ENCODE results near the gene THUMPD2. TPM values are rescaled to one million over a fixed set of nuclear protein-coding genes. Genes with fewer than 3 reads are reported as not detected.
A peak's percentile ranks its signal among the peaks of the same experiment; 100 is the strongest.

The THUMPD2 gene
- total RNA-seq, 2 experiments from 2014 or later = 11.1 to 11.4 TPM

GRCh38 chr2:39739386-39739785 is 39.7 kb downstream of the THUMPD2 start:
- no peak overlapping the region for H3K27ac Mint-ChIP-seq

GRCh38 chr2:39738936-39739335 is 40.1 kb downstream of the THUMPD2 start:
- no peak for ATAC-seq
- Mint-ChIP-seq H3K36me3 (ENCODE audit: low read depth) (peaks cover 74% of the 10 kb centered on the region), H3K4me3 (no peak overlapping the region), H3K9me3 (ENCODE audit: insufficient read depth) (no peaks in the 10 kb centered on the region), H3K27me3 (ENCODE audit: low read depth) (no peaks in the 10 kb centered on the region), H3K4me1 (ENCODE audit: low read depth) (no peaks in the 10 kb centered on the region), H3K27ac (no peak overlapping the region)
- CTCF ChIA-PET = interaction anchor here (1.9 kb wide), 1 partner anchor 10 kb away, joined by 5 read pairs; no protein-coding TSS in a partner anchor
- DNase-seq = no peak
- POLR2A ChIA-PET = no interaction called here

More at GRCh38 chr2:39739386-39739785, 39.7 kb downstream of the THUMPD2 start:
- DNase-seq (no peak), ATAC-seq (no peak)
- Mint-ChIP-seq H3K4me1 (ENCODE audit: low read depth) (no peaks in the 10 kb centered on the region), H3K4me3 (no peak overlapping the region), H3K9me3 (ENCODE audit: insufficient read depth) (no peaks in the 10 kb centered on the region), H3K27me3 (ENCODE audit: low read depth) (no peaks in the 10 kb centered on the region), H3K36me3 (ENCODE audit: low read depth) (peaks cover 70% of the 10 kb centered on the region)
- POLR2A ChIA-PET = no interaction called here
- CTCF ChIA-PET = no interaction called here

GRCh38 chr2:39737661-39738060 is 41.4 kb downstream of the THUMPD2 start:
- POLR2A ChIA-PET = no interaction called here
- peaks cover 66% of the 10 kb centered on the region for H3K36me3 Mint-ChIP-seq (ENCODE audit: low read depth)
- no peaks in the 10 kb centered on the region for H3K4me1 Mint-ChIP-seq (ENCODE audit: low read depth)
- ATAC-seq (no peak), DNase-seq (no peak)
- H3K4me3 Mint-ChIP-seq = no peak overlapping the region
- H3K27me3 Mint-ChIP-seq (ENCODE audit: low read depth) = no peaks in the 10 kb centered on the region
- no peaks in the 10 kb centered on the region for H3K9me3 Mint-ChIP-seq (ENCODE audit: insufficient read depth)
- CTCF ChIA-PET = interaction anchor here (1.9 kb wide), 1 partner anchor 8 kb away, joined by 5 read pairs; no protein-coding TSS in a partner anchor
- H3K27ac Mint-ChIP-seq = no peak overlapping the region

GRCh38 chr2:39736640-39737039 is 42.4 kb downstream of the THUMPD2 start:
- DNase-seq = no peak
- Mint-ChIP-seq H3K27ac (no peak overlapping the region), H3K36me3 (ENCODE audit: low read depth) (peaks cover 58% of the 10 kb centered on the region), H3K9me3 (ENCODE audit: insufficient read depth) (no peaks in the 10 kb centered on the region), H3K27me3 (ENCODE audit: low read depth) (no peaks in the 10 kb centered on the region), H3K4me3 (no peak overlapping the region), H3K4me1 (ENCODE audit: low read depth) (no peaks in the 10 kb centered on the region)
- no peak for ATAC-seq
- CTCF ChIA-PET = no interaction called here
- POLR2A ChIA-PET = interaction anchor here (0.6 kb wide), 1 partner anchor 24 kb away, joined by 4 read pairs; no protein-coding TSS in a partner anchor

- Mint-ChIP-seq H3K36me3 (ENCODE audit: low read depth) (peaks cover 51% of the 10 kb centered on the region), H3K9me3 (ENCODE audit: insufficient read depth) (no peaks in the 10 kb centered on the region), H3K4me3 (no peak overlapping the region), H3K27me3 (ENCODE audit: low read depth) (no peaks in the 10 kb centered on the region), H3K4me1 (ENCODE audit: low read depth) (no peaks in the 10 kb centered on the region), H3K27ac (no peak overlapping the region)
- POLR2A ChIA-PET = no interaction called here
- ATAC-seq (no peak), DNase-seq (no peak)
- CTCF ChIA-PET = no interaction called here
Measured at GRCh38 chr2:39735648-39736047, 43.4 kb downstream of the THUMPD2 start.

- no peak for DNase-seq
- H3K27ac Mint-ChIP-seq = no peak overlapping the region
- no peaks in the 10 kb centered on the region for H3K27me3 Mint-ChIP-seq (ENCODE audit: low read depth)
- ATAC-seq = no peak
- H3K36me3 Mint-ChIP-seq (ENCODE audit: low read depth) = peaks cover 47% of the 10 kb centered on the region
- CTCF ChIA-PET = interaction anchor here (0.7 kb wide), 1 partner anchor 43 kb away, joined by 3 read pairs; no protein-coding TSS in a partner anchor
- no peak overlapping the region for H3K4me3 Mint-ChIP-seq
- POLR2A ChIA-PET = no interaction called here
- no peaks in the 10 kb centered on the region for H3K9me3 Mint-ChIP-seq (ENCODE audit: insufficient read depth)
- no peaks in the 10 kb centered on the region for H3K4me1 Mint-ChIP-seq (ENCODE audit: low read depth)
Measured at GRCh38 chr2:39734445-39734844, 44.6 kb downstream of the THUMPD2 start.

- H3K4me1 Mint-ChIP-seq (ENCODE audit: low read depth) = peaks cover 4% of the 10 kb centered on the region
- no peak for DNase-seq
- CTCF ChIA-PET = interaction anchor here (0.9 to 6.6 kb wide), 2 partner anchors 222 to 355 kb away, joined by 3 to 77 read pairs; no protein-coding TSS in a partner anchor
Measured at GRCh38 chr2:39733070-39733674, 45.9 kb downstream of the THUMPD2 start.

GRCh38 chr2:39732482-39732881 is 46.6 kb downstream of the THUMPD2 start:
- Mint-ChIP-seq H3K36me3 (ENCODE audit: low read depth) (peaks cover 33% of the 10 kb centered on the region), H3K9me3 (ENCODE audit: insufficient read depth) (no peaks in the 10 kb centered on the region), H3K4me1 (ENCODE audit: low read depth) (peaks cover 7% of the 10 kb centered on the region), H3K4me3 (no peak overlapping the region), H3K27ac (no peak overlapping the region), H3K27me3 (ENCODE audit: low read depth) (no peaks in the 10 kb centered on the region)
- DNase-seq (no peak), ATAC-seq (no peak)
- ChIA-PET CTCF (interaction anchor here (0.9 to 6.6 kb wide), 2 partner anchors 221 to 354 kb away, joined by 3 to 77 read pairs; no protein-coding TSS in a partner anchor), POLR2A (no interaction called here)

More at GRCh38 chr2:39733070-39733674, 45.9 kb downstream of the THUMPD2 start:
- Mint-ChIP-seq H3K27ac (no peak overlapping the region), H3K36me3 (ENCODE audit: low read depth) (peaks cover 38% of the 10 kb centered on the region), H3K27me3 (ENCODE audit: low read depth) (no peaks in the 10 kb centered on the region), H3K4me3 (no peak overlapping the region), H3K9me3 (ENCODE audit: insufficient read depth) (no peaks in the 10 kb centered on the region)
- no peak for ATAC-seq
- POLR2A ChIA-PET = no interaction called here

- Mint-ChIP-seq H3K27me3 (ENCODE audit: low read depth) (no peaks in the 10 kb centered on the region), H3K4me1 (ENCODE audit: low read depth) (peaks cover 7% of the 10 kb centered on the region), H3K27ac (no peak overlapping the region), H3K4me3 (no peak overlapping the region), H3K9me3 (ENCODE audit: insufficient read depth) (no peaks in the 10 kb centered on the region), H3K36me3 (ENCODE audit: low read depth) (peaks cover 27% of the 10 kb centered on the region)
- ChIA-PET CTCF (interaction anchor here (1.7 to 6.6 kb wide), 4 partner anchors 10 to 353 kb away, joined by 4 to 77 read pairs (median 11); no protein-coding TSS in a partner anchor), POLR2A (no interaction called here)
- DNase-seq (no peak), ATAC-seq (no peak)
Measured at GRCh38 chr2:39731546-39731945, 47.5 kb downstream of the THUMPD2 start.

- DNase-seq (no peak), ATAC-seq (peak; percentile 51)
- no peak overlapping the region for H3K27ac Mint-ChIP-seq
- POLR2A ChIA-PET = no interaction called here
- CTCF ChIA-PET = interaction anchor here (0.6 to 6.6 kb wide), 20 partner anchors 11 to 783 kb away, joined by 3 to 77 read pairs (median 4); partner anchors contain the start of gene MAP4K3
- no peak overlapping the region for H3K4me3 Mint-ChIP-seq
- H3K4me1 Mint-ChIP-seq (ENCODE audit: low read depth) = peaks cover 7% of the 10 kb centered on the region
- peaks cover 20% of the 10 kb centered on the region for H3K36me3 Mint-ChIP-seq (ENCODE audit: low read depth)
- no peaks in the 10 kb centered on the region for H3K27me3 Mint-ChIP-seq (ENCODE audit: low read depth)
- H3K9me3 Mint-ChIP-seq (ENCODE audit: insufficient read depth) = no peaks in the 10 kb centered on the region
Measured at GRCh38 chr2:39730685-39731302, 48.3 kb downstream of the THUMPD2 start.

- ChIA-PET CTCF (interaction anchor here (0.5 to 6.6 kb wide), 23 partner anchors 8 to 783 kb away, joined by 3 to 77 read pairs (median 4); partner anchors contain the start of gene MAP4K3), POLR2A (no interaction called here)
- peaks cover 14% of the 10 kb centered on the region for H3K36me3 Mint-ChIP-seq (ENCODE audit: low read depth)
- H3K4me3 Mint-ChIP-seq = no peak overlapping the region
- DNase-seq (no peak), ATAC-seq (no peak)
- H3K27ac Mint-ChIP-seq = no peak overlapping the region
- H3K9me3 Mint-ChIP-seq (ENCODE audit: insufficient read depth) = no peaks in the 10 kb centered on the region
- no peaks in the 10 kb centered on the region for H3K27me3 Mint-ChIP-seq (ENCODE audit: low read depth)
- peaks cover 7% of the 10 kb centered on the region for H3K4me1 Mint-ChIP-seq (ENCODE audit: low read depth)
Measured at GRCh38 chr2:39730276-39730675, 48.8 kb downstream of the THUMPD2 start.

GRCh38 chr2:39728941-39729351 is 50.1 kb downstream of the THUMPD2 start:
- DNase-seq (peak; percentile 43), ATAC-seq (no peak)
- Mint-ChIP-seq H3K9me3 (ENCODE audit: insufficient read depth) (no peaks in the 10 kb centered on the region), H3K4me3 (no peak overlapping the region), H3K36me3 (ENCODE audit: low read depth) (peaks cover 5% of the 10 kb centered on the region), H3K27ac (no peak overlapping the region), H3K4me1 (ENCODE audit: low read depth) (peaks cover 7% of the 10 kb centered on the region), H3K27me3 (ENCODE audit: low read depth) (no peaks in the 10 kb centered on the region)
- ChIA-PET CTCF (interaction anchor here (0.7 to 6.6 kb wide), 12 partner anchors 9 to 499 kb away, joined by 3 to 77 read pairs (median 6); no protein-coding TSS in a partner anchor), POLR2A (no interaction called here)
